Fibroblast of lung (primary cell): ENCODE data around the gene TSTD2. TPM values are rescaled to one million over a fixed set of nuclear protein-coding genes. Genes with fewer than 3 reads are reported as not detected.

Experiments
- DNase-seq, 2 donors: peaks; one replicate each; pipeline versions ENCODE4 v3.0.0 to v3.0.0-alpha.2; 2010; ENCODE audit warnings: low read depth in 2 of 2
- H2AFZ ChIP-seq: 2 replicates; pipeline ENCODE4 v1.5.1; 2012; ENCODE audit warnings: low read length, control low read depth, inconsistent platforms
- H3K27ac ChIP-seq: 2 replicates; pipeline ENCODE4 v1.5.1; 2011; ENCODE audit warnings: low read length, control low read depth; ENCODE audit not compliant: insufficient read depth
- H3K27me3 ChIP-seq: 2 replicates; pipeline ENCODE4 v1.5.1; 2011; ENCODE audit warnings: mild to moderate bottlenecking, low read length; ENCODE audit not compliant: control insufficient read depth, insufficient read depth
- H3K36me3 ChIP-seq: 2 replicates; pipeline ENCODE4 v1.5.1; 2011; ENCODE audit warnings: low read length; ENCODE audit not compliant: control insufficient read depth, insufficient read depth
- H3K4me1 ChIP-seq: 2 replicates; pipeline ENCODE4 v1.5.1; 2011; ENCODE audit warnings: low read length; ENCODE audit not compliant: control insufficient read depth, insufficient read depth; ENCODE audit errors: extremely low read depth
- H3K4me2 ChIP-seq: 2 replicates; pipeline ENCODE4 v1.5.1; 2011; ENCODE audit warnings: low read length, control low read depth; ENCODE audit not compliant: insufficient read depth; ENCODE audit errors: extremely low read depth
- H3K4me3 ChIP-seq, 4 experiments: fragments of 200-600 bp in 1 of 4; sonication (generic) in 1 of 4; replicated peaks in 1 of 4; 2 replicates each; pipeline ENCODE4 v1.5.1; 2011 to 2016; ENCODE audit warnings: low read length in 4 of 4, low read depth in 3 of 4, mild to moderate bottlenecking in 3 of 4, control low read depth in 2 of 4, inconsistent platforms in 1 of 4, mixed read lengths in 1 of 4; ENCODE audit not compliant: insufficient read depth in 1 of 4; ENCODE audit errors: control extremely low read depth in 1 of 4
- H3K79me2 ChIP-seq: 2 replicates; pipeline ENCODE4 v1.5.1; 2012; ENCODE audit warnings: mild to moderate bottlenecking, low read length, inconsistent platforms; ENCODE audit not compliant: control insufficient read depth, insufficient read depth
- H3K9ac ChIP-seq: 2 replicates; pipeline ENCODE4 v1.5.1; 2011; ENCODE audit warnings: mild to moderate bottlenecking, low read length, control low read depth; ENCODE audit not compliant: insufficient read depth
- H3K9me3 ChIP-seq: 2 replicates; pipeline ENCODE4 v1.5.1; 2012; ENCODE audit warnings: low read depth, low read length; ENCODE audit not compliant: control insufficient read depth, insufficient read depth
- H4K20me1 ChIP-seq: 2 replicates; pipeline ENCODE4 v1.5.1; 2011; ENCODE audit warnings: low read length; ENCODE audit not compliant: control insufficient read depth, insufficient read depth; ENCODE audit errors: extremely low read depth
- CTCF ChIP-seq, 2 donors: IDR thresholded peaks in 1 of 2; conservative IDR thresholded peaks in 1 of 2; 1 replicate in 1 of 2; 2 replicates in 1 of 2; pipeline ENCODE4 v1.5.1; 2011 to 2012; ENCODE audit warnings: low read length in 2 of 2, control low read depth in 1 of 2, inconsistent platforms in 1 of 2, low read depth in 1 of 2, mild to moderate bottlenecking in 1 of 2
- EZH2 ChIP-seq: IDR thresholded peaks from 2 replicates; pipeline ENCODE4 v1.5.1; 2012; ENCODE audit warnings: low read length, control low read depth, mild to moderate bottlenecking; ENCODE audit errors: missing control alignments
- polyA plus RNA-seq, 2 donors: library from polyadenylated mRNA; depleted of rRNA in 1 of 2; stranded (reverse) in 1 of 2; unstranded in 1 of 2; fragments of >200 nt; gene quantifications; 2 replicates each; pipeline ENCODE4 v1.2.1, GENCODE V29; 2011 to 2012; ENCODE audit warnings: missing spikeins in 1 of 2
- total RNA-seq: library from RNA; depleted of rRNA; stranded (reverse); fragments of >200 nt; gene quantifications from 2 replicates; pipeline ENCODE4 v1.2.1, GENCODE V29; 2014

Gene TSTD2
- total and polyA plus RNA-seq, 2 donors (not counting 1 experiment from before 2014, with no cell fraction given) = 15.9 to 20.1 TPM

DNA sequence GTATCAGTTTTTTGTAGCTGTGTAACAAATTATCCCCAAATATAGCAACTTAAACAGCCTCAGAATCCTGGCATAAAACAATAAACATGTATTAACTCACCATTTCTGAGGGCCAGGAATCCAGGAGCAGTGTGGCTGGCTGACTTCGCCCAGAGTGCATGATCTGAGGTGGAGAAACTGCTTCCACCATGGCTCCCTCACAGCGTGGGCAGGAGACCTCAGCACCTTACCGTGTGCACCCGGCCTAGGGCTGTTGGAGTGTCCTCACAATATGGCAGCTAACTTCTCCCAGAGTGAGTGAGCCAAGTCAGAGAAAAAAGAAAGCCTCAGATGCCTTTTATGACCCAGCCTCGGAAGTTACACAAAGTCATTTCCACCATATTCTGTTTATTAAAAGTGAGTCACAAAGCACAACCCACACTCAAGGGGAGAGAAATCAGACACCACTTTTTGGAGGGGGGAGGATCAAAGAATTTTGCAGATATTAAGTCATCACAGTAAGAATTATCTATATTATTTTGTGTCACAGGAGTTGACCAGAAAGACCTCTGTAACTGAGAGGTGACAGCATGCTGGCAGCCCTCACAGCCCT is 59.6 kb downstream of the TSTD2 start:
- Histone ChIP-seq H3K79me2 (no peaks in the 10 kb centered on the region), H3K4me3 (no peak overlapping the region), H3K27me3 (no peaks in the 10 kb centered on the region), H3K27ac (no peak overlapping the region), H3K9me3 (no peaks in the 10 kb centered on the region), H2AFZ (no peak overlapping the region), H3K36me3 (no peaks in the 10 kb centered on the region), H3K4me1 (no peaks in the 10 kb centered on the region), H4K20me1 (no peaks in the 10 kb centered on the region), H3K4me2 (no peak overlapping the region), H3K9ac (no peak overlapping the region)
- no peak for DNase-seq
- TF ChIP-seq CTCF (conservative IDR thresholded peaks at IDR 0.05 in 1 of 2, IDR thresholded peaks at IDR 0.05 in 1 of 2; ENCODE audit: low read depth in 1 of 2, low read length in 2 of 2) = no peak
- no peak for TF ChIP-seq EZH2

DNA sequence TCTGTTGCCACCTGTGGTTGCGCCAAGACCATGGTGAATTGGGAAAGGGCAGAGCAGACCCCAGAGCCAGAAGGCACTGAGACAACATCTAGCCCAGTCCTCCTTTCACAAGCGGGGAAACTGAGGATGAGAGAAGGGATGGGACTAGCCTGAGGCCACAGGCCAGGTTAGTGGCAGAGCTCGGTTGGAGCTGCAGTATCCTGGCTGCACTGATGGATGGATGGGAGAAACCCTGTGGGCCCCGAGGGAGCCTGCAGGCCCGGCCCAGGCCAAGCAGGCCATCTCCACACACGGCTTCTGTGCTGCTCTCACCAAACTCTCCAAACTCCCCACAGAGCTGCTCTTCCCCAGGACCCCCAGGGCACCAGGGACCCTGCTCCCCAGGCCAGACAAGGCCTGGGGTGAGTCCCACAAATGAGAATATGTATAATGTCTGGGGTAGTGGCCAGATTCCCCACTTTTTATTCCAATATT is 60.2 kb downstream of the TSTD2 start:
- Histone ChIP-seq H3K4me1 (no peaks in the 10 kb centered on the region), H3K9ac (no peak overlapping the region), H3K27me3 (no peaks in the 10 kb centered on the region), H2AFZ (no peak overlapping the region), H3K4me3 (no peak overlapping the region), H3K36me3 (no peaks in the 10 kb centered on the region), H3K9me3 (no peaks in the 10 kb centered on the region), H4K20me1 (no peaks in the 10 kb centered on the region), H3K4me2 (no peak overlapping the region), H3K27ac (no peak overlapping the region), H3K79me2 (no peaks in the 10 kb centered on the region)
- no peak for DNase-seq
- TF ChIP-seq EZH2 (no peak), CTCF (conservative IDR thresholded peaks at IDR 0.05 in 1 of 2, IDR thresholded peaks at IDR 0.05 in 1 of 2; ENCODE audit: low read depth in 1 of 2, low read length in 2 of 2) (no peak)

DNA sequence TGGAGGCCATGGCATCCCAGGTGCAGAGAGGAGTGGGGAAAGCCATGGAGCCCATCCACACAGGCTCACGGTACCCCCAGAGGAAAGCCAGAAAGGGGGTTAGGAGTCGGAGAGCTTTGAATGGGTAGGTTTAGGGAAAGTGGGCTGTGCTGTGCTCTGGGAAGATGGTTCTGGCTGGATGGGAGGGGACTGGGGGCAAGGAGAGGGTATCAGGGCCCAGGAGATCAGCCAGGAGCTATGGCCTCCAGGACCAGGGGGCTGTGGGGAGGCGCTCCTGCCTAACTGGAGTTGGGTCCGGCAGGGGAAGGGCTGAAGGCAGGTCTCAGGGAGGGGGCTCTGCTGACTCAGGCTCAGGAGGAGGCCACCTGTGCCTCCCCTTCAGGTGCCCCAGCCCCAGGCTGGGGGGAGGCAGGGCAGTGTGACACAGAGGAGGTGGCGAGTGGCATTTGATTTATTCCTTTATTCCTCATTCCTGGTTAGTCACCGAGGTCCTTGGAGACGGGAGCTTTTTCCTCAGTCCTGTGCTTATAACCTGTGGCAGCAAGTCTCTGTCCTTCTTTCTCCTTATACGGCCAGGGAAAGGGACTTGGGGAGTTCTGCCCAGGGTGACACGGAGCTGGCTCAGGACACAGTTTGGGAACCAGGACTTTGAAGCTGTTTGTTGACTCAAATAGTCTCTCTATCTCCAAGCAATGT is 60.8 kb downstream of the TSTD2 start:
- no peaks in the 10 kb centered on the region for H3K79me2 ChIP-seq
- H3K4me3 ChIP-seq = no peak overlapping the region
- no peak overlapping the region for H3K4me2 ChIP-seq
- no peak for TF ChIP-seq CTCF (conservative IDR thresholded peaks at IDR 0.05 in 1 of 2, IDR thresholded peaks at IDR 0.05 in 1 of 2; ENCODE audit: low read depth in 1 of 2, low read length in 2 of 2)
- TF ChIP-seq EZH2 = no peak
- H3K9me3 ChIP-seq = no peaks in the 10 kb centered on the region
- no peak overlapping the region for H2AFZ ChIP-seq
- H3K27me3 ChIP-seq = no peaks in the 10 kb centered on the region
- H3K27ac ChIP-seq = no peak overlapping the region
- DNase-seq = no peak
- no peaks in the 10 kb centered on the region for H3K36me3 ChIP-seq
- no peaks in the 10 kb centered on the region for H4K20me1 ChIP-seq
- no peak overlapping the region for H3K9ac ChIP-seq
- H3K4me1 ChIP-seq = no peaks in the 10 kb centered on the region
